Measurements from ENCODE around the gene MICA.
"Not testable (repeated sequence)": the region's sequence is repeated elsewhere in the genome, so short reads cannot be mapped to it uniquely, and the experiment has no call there.

MICA gene

DNA sequence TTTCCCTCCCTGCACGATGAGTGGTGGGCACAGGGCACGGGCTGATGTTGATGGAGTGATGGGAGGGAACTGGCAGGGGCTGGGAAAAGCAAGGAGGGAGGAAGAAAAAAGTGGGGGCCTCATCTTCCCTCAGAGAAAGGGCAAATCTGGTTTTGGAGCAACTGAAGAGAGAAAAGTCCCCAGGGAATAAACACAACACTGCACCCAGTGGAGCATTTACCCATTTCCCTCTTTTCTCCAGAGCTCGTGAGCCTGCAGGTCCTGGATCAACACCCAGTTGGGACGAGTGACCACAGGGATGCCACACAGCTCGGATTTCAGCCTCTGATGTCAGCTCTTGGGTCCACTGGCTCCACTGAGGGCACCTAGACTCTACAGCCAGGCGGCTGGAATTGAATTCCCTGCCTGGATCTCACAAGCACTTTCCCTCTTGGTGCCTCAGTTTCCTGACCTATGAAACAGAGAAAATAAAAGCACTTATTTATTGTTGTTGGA, 11.4 kb downstream of the MICA start:
- Histone ChIP-seq H3K27ac (ENCODE audit: low read depth, low read length) (no peak overlapping the region), H3K27me3 (ENCODE audit: control insufficient read depth, insufficient read depth, low read length) (no peaks in the 10 kb centered on the region), H3K4me1 (ENCODE audit: control insufficient read depth, insufficient read depth, low read length) (no peaks in the 10 kb centered on the region), H3K36me3 (ENCODE audit: control insufficient read depth, insufficient read depth, low read length) (peaks cover 40% of the 10 kb centered on the region), H3K9ac (ENCODE audit: low read depth, low read length) (no peak overlapping the region), H3K4me3 (ENCODE audit: low read depth, low read length) (no peak overlapping the region), H3K9me3 (ENCODE audit: control insufficient read depth, insufficient read depth, low read length) (no peaks in the 10 kb centered on the region)

DNA sequence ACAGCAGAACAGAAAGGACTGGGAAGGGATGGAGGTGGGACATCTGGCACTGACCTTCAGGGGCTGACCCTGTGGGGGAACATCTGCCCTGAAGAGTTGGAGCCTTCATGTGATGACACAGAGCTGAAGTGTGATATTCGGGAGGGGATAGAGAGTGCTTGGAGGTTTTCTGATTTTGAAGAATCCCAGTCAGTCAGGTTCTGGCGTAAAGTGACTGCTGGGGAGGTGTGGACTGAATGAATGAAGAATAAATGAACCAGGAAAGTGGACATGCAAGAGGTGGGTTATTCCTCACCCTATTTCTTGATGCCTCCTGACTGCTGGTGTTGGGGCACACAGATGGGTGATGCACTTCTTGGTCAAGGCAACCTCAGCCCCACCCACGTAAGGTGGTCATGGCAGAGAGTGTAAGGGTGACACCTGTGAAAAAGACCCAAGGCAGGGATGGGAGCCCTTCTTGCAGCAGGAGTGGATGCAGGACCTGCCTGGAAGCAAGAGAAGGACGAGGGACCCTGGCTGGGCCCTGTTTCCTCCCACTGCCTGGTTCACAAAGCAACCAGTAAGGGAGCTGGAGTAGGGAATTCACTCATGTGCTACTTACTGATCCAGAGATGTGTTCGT, 13.1 kb downstream of the MICA start:
- H3K4me3 ChIP-seq (ENCODE audit: low read depth, low read length) = no peak overlapping the region
- peaks cover 29% of the 10 kb centered on the region for H3K36me3 ChIP-seq (ENCODE audit: control insufficient read depth, insufficient read depth, low read length)
- H3K4me1 ChIP-seq (ENCODE audit: control insufficient read depth, insufficient read depth, low read length) = no peaks in the 10 kb centered on the region
- H3K27ac ChIP-seq (ENCODE audit: low read depth, low read length) = no peak overlapping the region
- H3K27me3 ChIP-seq (ENCODE audit: control insufficient read depth, insufficient read depth, low read length) = no peaks in the 10 kb centered on the region
- no peak overlapping the region for H3K9ac ChIP-seq (ENCODE audit: low read depth, low read length)
- H3K9me3 ChIP-seq (ENCODE audit: control insufficient read depth, insufficient read depth, low read length) = no peaks in the 10 kb centered on the region

DNA sequence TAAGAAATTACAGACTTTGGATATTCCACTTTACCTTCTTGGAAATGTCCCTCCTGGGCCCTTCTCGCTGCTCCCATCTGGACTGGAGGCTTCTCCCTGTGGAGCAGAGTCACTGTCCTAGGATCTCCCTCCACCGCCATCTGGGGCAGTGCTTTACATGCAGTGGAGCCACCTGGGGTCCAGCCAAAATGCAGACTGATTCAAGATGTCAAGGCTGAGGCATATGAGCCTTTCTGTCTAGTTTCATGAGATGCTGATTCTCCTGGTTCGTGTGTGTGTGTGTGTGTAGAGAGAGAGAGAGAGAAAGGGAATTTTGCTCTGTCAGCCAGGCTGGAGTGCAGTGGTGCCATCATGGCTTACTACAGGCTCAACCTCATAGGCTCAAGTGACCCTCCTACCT, 14.9 kb downstream of the MICA start:
- peaks cover 12% of the 10 kb centered on the region for H3K36me3 ChIP-seq (ENCODE audit: control insufficient read depth, insufficient read depth, low read length)
- no peaks in the 10 kb centered on the region for H3K9me3 ChIP-seq (ENCODE audit: control insufficient read depth, insufficient read depth, low read length)
- no peak overlapping the region for H3K9ac ChIP-seq (ENCODE audit: low read depth, low read length)
- no peak overlapping the region for H3K4me3 ChIP-seq (ENCODE audit: low read depth, low read length)
- H3K4me1 ChIP-seq (ENCODE audit: control insufficient read depth, insufficient read depth, low read length) = no peaks in the 10 kb centered on the region
- no peaks in the 10 kb centered on the region for H3K27me3 ChIP-seq (ENCODE audit: control insufficient read depth, insufficient read depth, low read length)
- H3K27ac ChIP-seq (ENCODE audit: low read depth, low read length) = no peak overlapping the region

DNA sequence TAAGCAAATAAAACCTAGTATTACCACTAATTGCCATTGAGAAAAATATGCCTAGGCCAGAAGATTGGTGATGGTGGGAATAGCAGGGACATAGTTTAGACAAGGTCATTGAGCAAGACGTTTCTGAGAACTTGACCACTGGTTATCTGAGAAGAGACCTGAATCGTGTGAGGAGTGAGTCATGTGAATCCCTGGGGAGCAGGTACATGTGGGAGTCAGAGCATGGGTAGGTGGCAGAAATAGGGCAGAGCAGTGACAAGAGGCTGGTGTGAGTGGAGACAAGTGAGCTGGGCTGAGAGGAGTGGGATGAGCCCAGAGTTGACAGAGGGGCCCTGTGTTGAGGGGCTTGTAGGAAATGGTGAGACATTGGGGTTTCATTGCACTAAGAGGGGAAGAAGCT, 16.4 kb downstream of the MICA start:
- H3K27me3 ChIP-seq (ENCODE audit: control insufficient read depth, insufficient read depth, low read length) = no peaks in the 10 kb centered on the region
- H3K4me3 ChIP-seq (ENCODE audit: low read depth, low read length) = no peak overlapping the region
- H3K4me1 ChIP-seq (ENCODE audit: control insufficient read depth, insufficient read depth, low read length) = no peaks in the 10 kb centered on the region
- no peaks in the 10 kb centered on the region for H3K9me3 ChIP-seq (ENCODE audit: control insufficient read depth, insufficient read depth, low read length)
- H3K36me3 ChIP-seq (ENCODE audit: control insufficient read depth, insufficient read depth, low read length) = peaks cover 7% of the 10 kb centered on the region
- no peak overlapping the region for H3K9ac ChIP-seq (ENCODE audit: low read depth, low read length)
- H3K27ac ChIP-seq (ENCODE audit: low read depth, low read length) = no peak overlapping the region

DNA sequence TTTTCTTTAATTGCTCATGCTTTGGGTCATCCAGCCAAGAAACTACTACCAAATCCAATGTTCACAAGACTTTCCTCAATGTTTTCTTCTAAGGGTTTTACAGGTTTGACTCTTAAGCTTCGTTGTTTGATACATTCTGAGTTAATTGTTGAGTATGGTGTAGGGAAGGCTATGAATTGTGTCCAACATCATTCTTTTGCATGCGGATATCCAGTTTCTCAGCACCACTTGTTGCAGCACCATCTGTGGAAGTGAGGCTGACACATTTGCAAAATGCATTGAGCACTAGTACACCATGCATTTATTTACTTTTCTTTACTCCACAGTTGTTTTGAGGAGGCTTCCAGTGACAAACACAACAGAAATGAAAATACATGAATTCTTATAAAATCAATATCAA, 17.2 kb downstream of the MICA start:
- Histone ChIP-seq H3K27me3 (ENCODE audit: control insufficient read depth, insufficient read depth, low read length) (no peaks in the 10 kb centered on the region), H3K9me3 (ENCODE audit: control insufficient read depth, insufficient read depth, low read length) (no peaks in the 10 kb centered on the region), H3K9ac (ENCODE audit: low read depth, low read length) (no peak overlapping the region), H3K27ac (ENCODE audit: low read depth, low read length) (no peak overlapping the region), H3K4me3 (ENCODE audit: low read depth, low read length) (no peak overlapping the region), H3K36me3 (ENCODE audit: control insufficient read depth, insufficient read depth, low read length) (peaks cover 4% of the 10 kb centered on the region; the same call in 1 of the 2 replicates), H3K4me1 (ENCODE audit: control insufficient read depth, insufficient read depth, low read length) (no peaks in the 10 kb centered on the region)

DNA sequence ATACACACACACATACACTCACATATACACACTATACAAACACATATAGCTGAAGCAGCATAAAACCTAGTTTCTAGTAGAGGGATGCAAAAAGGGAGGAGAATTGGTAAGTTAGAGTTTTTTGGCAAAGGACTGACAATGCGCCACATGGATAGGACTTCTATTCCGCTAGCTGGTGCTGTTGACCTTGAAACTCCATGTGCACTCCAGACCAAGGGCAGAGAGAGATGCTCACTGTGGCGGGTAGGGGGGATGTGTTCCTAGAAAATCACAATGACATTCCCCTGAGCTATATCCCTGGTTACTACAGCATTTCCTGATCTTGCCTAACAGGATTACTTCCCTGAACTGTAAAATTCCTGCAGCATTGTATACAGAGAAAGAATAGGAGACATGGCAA, 19.2 kb downstream of the MICA start:
- Histone ChIP-seq H3K27ac (ENCODE audit: low read depth, low read length) (no peak overlapping the region), H3K9ac (ENCODE audit: low read depth, low read length) (no peak overlapping the region), H3K4me1 (ENCODE audit: control insufficient read depth, insufficient read depth, low read length) (no peaks in the 10 kb centered on the region), H3K27me3 (ENCODE audit: control insufficient read depth, insufficient read depth, low read length) (no peaks in the 10 kb centered on the region), H3K4me3 (ENCODE audit: low read depth, low read length) (no peak overlapping the region), H3K36me3 (ENCODE audit: control insufficient read depth, insufficient read depth, low read length) (no peaks in the 10 kb centered on the region), H3K9me3 (ENCODE audit: control insufficient read depth, insufficient read depth, low read length) (no peaks in the 10 kb centered on the region)

DNA sequence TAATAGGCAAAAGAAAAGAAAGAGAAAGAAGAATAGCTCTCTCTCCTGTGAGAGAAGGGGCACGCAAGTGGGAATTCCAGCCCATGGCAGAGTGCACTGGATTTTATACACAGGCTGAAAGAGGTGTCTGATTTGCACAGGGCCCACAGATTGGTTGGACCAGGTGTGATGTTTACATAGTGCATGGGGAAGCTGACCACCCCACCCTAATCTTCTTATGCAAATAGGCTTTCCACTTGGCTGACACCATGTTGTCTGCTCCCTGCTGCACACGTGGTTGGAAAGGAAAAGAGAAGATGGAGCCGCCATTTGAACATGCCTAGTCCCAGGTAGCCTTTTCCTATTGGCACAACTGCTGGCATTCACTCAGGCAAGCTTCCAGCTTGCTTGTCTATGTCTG, 20.2 kb downstream of the MICA start:
- Histone ChIP-seq H3K4me1 (ENCODE audit: control insufficient read depth, insufficient read depth, low read length) (no peaks in the 10 kb centered on the region), H3K4me3 (ENCODE audit: low read depth, low read length) (no peak overlapping the region), H3K36me3 (ENCODE audit: control insufficient read depth, insufficient read depth, low read length) (no peaks in the 10 kb centered on the region), H3K9ac (ENCODE audit: low read depth, low read length) (no peak overlapping the region), H3K9me3 (ENCODE audit: control insufficient read depth, insufficient read depth, low read length) (no peaks in the 10 kb centered on the region), H3K27me3 (ENCODE audit: control insufficient read depth, insufficient read depth, low read length) (no peaks in the 10 kb centered on the region), H3K27ac (ENCODE audit: low read depth, low read length) (no peak overlapping the region)

DNA sequence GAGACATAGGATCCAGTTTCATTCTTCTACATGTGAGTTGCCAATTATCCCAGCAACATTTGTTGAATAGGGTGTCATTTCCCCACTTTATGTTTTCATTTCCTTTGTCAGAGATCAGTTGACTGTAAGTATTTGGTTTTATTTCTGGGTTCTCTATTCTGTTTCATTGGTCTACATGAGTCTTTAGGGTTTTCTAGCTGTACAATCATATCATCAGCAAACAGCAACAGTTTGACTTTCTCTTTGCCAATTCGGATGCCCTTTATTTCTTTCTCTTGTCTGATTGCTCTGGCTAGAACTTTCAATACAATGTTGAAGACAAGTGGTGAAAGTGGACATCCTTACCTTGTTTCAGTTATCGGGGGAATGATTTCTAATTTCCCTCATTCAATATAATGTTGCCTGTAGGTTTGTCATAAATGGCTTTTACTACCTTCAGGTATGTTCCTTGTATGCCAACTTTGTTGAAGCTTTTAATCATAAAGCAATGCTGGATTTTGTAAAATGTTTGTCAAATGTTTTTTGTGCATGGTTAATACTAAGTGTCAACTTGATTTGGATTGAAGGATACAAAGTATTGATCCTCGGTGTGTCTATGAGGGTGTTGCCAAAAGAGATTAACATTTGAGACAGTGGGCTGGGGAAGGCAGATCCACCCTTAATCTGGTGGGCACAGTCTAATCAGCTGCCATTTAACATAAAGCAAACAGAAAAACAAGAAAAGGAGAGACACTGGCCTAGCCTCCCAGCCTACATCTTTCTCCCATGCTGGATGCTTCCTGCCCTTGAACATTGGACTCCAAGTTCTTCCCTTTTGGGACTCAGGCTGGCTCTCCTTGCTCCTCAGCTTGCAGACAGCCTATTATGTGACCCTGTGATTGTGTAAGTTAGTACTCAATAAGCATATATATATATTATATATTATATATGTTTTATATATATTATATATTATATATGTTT, 23.3 kb downstream of the MICA start:
- H3K36me3 ChIP-seq (ENCODE audit: control insufficient read depth, insufficient read depth, low read length) = no peaks in the 10 kb centered on the region
- H3K27me3 ChIP-seq (ENCODE audit: control insufficient read depth, insufficient read depth, low read length) = no peaks in the 10 kb centered on the region
- no peaks in the 10 kb centered on the region for H3K9me3 ChIP-seq (ENCODE audit: control insufficient read depth, insufficient read depth, low read length)
- H3K4me1 ChIP-seq (ENCODE audit: control insufficient read depth, insufficient read depth, low read length) = no peaks in the 10 kb centered on the region
- H3K4me3 ChIP-seq (ENCODE audit: low read depth, low read length) = no peak overlapping the region
- H3K9ac ChIP-seq (ENCODE audit: low read depth, low read length) = no peak overlapping the region
- H3K27ac ChIP-seq (ENCODE audit: low read depth, low read length) = no peak overlapping the region

DNA sequence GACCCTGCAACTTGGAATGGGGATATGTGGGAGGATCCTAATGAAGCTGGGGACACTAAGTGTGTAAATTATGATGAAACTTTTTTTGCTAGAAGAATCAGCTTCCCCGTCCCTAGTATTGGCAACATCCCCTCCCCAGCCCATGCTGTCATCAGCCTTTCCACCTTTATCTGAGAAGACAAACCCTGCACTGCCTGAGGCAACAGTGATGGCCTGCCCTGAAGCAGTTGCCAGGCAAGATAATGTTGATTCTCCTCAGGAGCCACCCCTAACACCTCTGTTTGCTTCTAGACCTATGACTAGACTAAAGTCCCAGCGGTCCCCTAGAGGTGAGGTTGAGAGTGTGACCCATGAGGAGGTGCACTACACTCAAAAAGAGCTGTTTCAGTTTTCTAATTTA, 27.1 kb downstream of the MICA start:
- Histone ChIP-seq H3K4me3 (ENCODE audit: low read depth, low read length) (no peak overlapping the region), H3K27ac (ENCODE audit: low read depth, low read length) (no peak overlapping the region), H3K36me3 (ENCODE audit: control insufficient read depth, insufficient read depth, low read length) (no peaks in the 10 kb centered on the region), H3K4me1 (ENCODE audit: control insufficient read depth, insufficient read depth, low read length) (no peaks in the 10 kb centered on the region), H3K9me3 (ENCODE audit: control insufficient read depth, insufficient read depth, low read length) (no peaks in the 10 kb centered on the region), H3K9ac (ENCODE audit: low read depth, low read length) (no peak overlapping the region), H3K27me3 (ENCODE audit: control insufficient read depth, insufficient read depth, low read length) (no peaks in the 10 kb centered on the region)

DNA sequence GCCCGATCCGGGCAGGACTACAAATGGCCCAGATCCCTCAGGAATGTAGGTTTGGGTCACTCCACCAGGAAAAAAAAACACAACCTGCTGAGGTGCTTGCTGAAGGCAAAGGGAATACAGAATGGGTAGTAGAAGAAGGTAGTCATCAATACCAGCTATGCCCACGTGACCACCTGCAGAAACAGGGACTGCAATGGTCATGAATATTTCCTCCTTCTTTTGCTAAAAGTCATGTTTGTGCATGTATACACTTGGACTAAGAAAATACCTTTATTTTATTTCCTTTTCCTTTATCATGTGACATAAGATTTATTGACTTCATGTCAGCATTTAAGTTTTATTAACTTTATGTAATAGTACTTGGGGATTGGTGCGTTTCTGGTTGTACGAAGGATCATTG, 31.7 kb downstream of the MICA start:
- not testable (repeated sequence) for H3K27ac ChIP-seq (ENCODE audit: low read depth, low read length); H3K9ac ChIP-seq (ENCODE audit: low read depth, low read length); H3K4me1 ChIP-seq (ENCODE audit: control insufficient read depth, insufficient read depth, low read length); H3K36me3 ChIP-seq (ENCODE audit: control insufficient read depth, insufficient read depth, low read length); H3K4me3 ChIP-seq (ENCODE audit: low read depth, low read length); H3K27me3 ChIP-seq (ENCODE audit: control insufficient read depth, insufficient read depth, low read length)
- H3K9me3 ChIP-seq (ENCODE audit: control insufficient read depth, insufficient read depth, low read length) = peaks cover 11% of the 10 kb centered on the region

DNA sequence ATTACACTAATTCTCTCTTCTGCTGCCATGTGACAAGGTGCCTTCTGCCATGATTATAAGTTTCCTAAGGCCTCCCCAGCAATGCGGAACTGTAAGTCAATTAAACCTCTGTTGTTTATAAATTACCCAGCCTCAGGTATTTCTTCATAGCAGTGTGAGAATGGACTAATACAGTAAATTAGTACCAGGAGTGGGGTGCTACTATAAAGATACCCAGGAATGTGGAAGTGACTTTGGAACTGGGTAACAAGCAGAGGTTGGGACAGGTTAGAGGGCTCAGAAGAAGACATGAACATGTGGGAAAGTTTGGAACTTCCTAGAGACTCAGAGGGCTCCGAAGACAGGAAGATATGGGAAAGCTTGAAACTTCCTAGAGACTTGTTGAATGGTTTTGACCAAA, 34.8 kb downstream of the MICA start:
- no peak overlapping the region for H3K27ac ChIP-seq (ENCODE audit: low read depth, low read length)
- peaks cover 8% of the 10 kb centered on the region; the same call in 1 of the 2 replicates for H3K4me1 ChIP-seq (ENCODE audit: control insufficient read depth, insufficient read depth, low read length)
- no peak overlapping the region for H3K9ac ChIP-seq (ENCODE audit: low read depth, low read length)
- H3K9me3 ChIP-seq (ENCODE audit: control insufficient read depth, insufficient read depth, low read length) = peaks cover 11% of the 10 kb centered on the region
- H3K4me3 ChIP-seq (ENCODE audit: low read depth, low read length) = no peak overlapping the region
- no peaks in the 10 kb centered on the region for H3K36me3 ChIP-seq (ENCODE audit: control insufficient read depth, insufficient read depth, low read length)
- peaks cover 25% of the 10 kb centered on the region for H3K27me3 ChIP-seq (ENCODE audit: control insufficient read depth, insufficient read depth, low read length)

All from HUES48 (cell line).